Trophoblast cell (in vitro differentiated cells and primary cell): Measurements from ENCODE around the gene MRPL55.

Experiments used
- DNase-seq, 2 donors: peaks; one replicate each; pipeline ENCODE4 v3.0.0-alpha.2; 2016
- H2AFZ ChIP-seq: 2 replicates; pipeline ENCODE4 v1.6.1; 2013; ENCODE audit warnings: low read length, moderate library complexity, mild to moderate bottlenecking; ENCODE audit not compliant: insufficient read depth, poor library complexity
- H2AK5ac ChIP-seq: 2 replicates; pipeline ENCODE4 v1.6.1; 2013; ENCODE audit warnings: mild to moderate bottlenecking, low read length
- H2BK120ac ChIP-seq: 2 replicates; pipeline ENCODE4 v1.6.1; 2013; ENCODE audit warnings: low read length, mild to moderate bottlenecking, moderate library complexity; ENCODE audit not compliant: insufficient read depth, poor library complexity
- H2BK12ac ChIP-seq: 2 replicates; pipeline ENCODE4 v1.6.1; 2013; ENCODE audit warnings: mild to moderate bottlenecking, low read length, moderate library complexity
- H2BK5ac ChIP-seq: 2 replicates; pipeline ENCODE4 v1.6.1; 2013; ENCODE audit warnings: low read length, low read depth, moderate library complexity, mild to moderate bottlenecking; ENCODE audit not compliant: poor library complexity
- H3K14ac ChIP-seq: 2 replicates; pipeline ENCODE4 v1.6.1; 2013; ENCODE audit warnings: mild to moderate bottlenecking, low read length
- H3K18ac ChIP-seq: 2 replicates; pipeline ENCODE4 v1.6.1; 2013; ENCODE audit warnings: mild to moderate bottlenecking, low read length
- H3K23ac ChIP-seq: 2 replicates; pipeline ENCODE4 v1.6.1; 2013; ENCODE audit warnings: low read length
- H3K27ac ChIP-seq: 2 replicates; pipeline ENCODE4 v1.5.1; 2013; ENCODE audit warnings: low read depth, mild to moderate bottlenecking, inconsistent platforms, low read length, moderate library complexity
- H3K27me3 ChIP-seq: 2 replicates; pipeline ENCODE4 v1.6.1; 2013; ENCODE audit warnings: inconsistent platforms, mild to moderate bottlenecking, low read length, moderate library complexity; ENCODE audit not compliant: insufficient read depth
- H3K36me3 ChIP-seq, 2 experiments: 1 replicate in 1 of 2; 2 replicates in 1 of 2; pipeline ENCODE4 v1.6.1; 2013; ENCODE audit warnings: low read length in 2 of 2, mild to moderate bottlenecking in 2 of 2, moderate library complexity in 1 of 2; ENCODE audit not compliant: insufficient read depth in 2 of 2, control insufficient read depth in 1 of 2
- H3K4ac ChIP-seq: 2 replicates; pipeline ENCODE4 v1.6.1; 2013; ENCODE audit warnings: low read depth, mild to moderate bottlenecking, low read length, moderate library complexity
- H3K4me1 ChIP-seq, 2 experiments: 1 replicate in 1 of 2; 2 replicates in 1 of 2; pipeline ENCODE4 v1.6.1; 2013; ENCODE audit warnings: low read length in 2 of 2, mild to moderate bottlenecking in 2 of 2, moderate library complexity in 1 of 2; ENCODE audit not compliant: insufficient read depth in 2 of 2, control insufficient read depth in 1 of 2
- H3K4me2 ChIP-seq: 2 replicates; pipeline ENCODE4 v1.6.1; 2013; ENCODE audit warnings: inconsistent platforms, mild to moderate bottlenecking, low read length, moderate library complexity
- H3K4me3 ChIP-seq: 2 replicates; pipeline ENCODE4 v1.5.1; 2013; ENCODE audit warnings: mild to moderate bottlenecking, low read depth, low read length, inconsistent platforms
- H3K79me1 ChIP-seq: one replicate; pipeline ENCODE4 v1.6.1; 2013; ENCODE audit warnings: low read length
- H3K79me2 ChIP-seq: 2 replicates; pipeline ENCODE4 v1.6.1; 2013; ENCODE audit warnings: low read length, mild to moderate bottlenecking; ENCODE audit not compliant: control insufficient read depth, insufficient read depth, poor library complexity
- H3K9ac ChIP-seq: 2 replicates; pipeline ENCODE4 v1.6.1; 2013; ENCODE audit warnings: mild to moderate bottlenecking, low read length
- H3K9me3 ChIP-seq: 2 replicates; pipeline ENCODE4 v1.6.1; 2013; ENCODE audit warnings: low read depth, mild to moderate bottlenecking, control low read depth, inconsistent platforms, low read length; ENCODE audit not compliant: insufficient read depth
- H4K12ac ChIP-seq: 2 replicates; pipeline ENCODE4 v1.6.1; 2013; ENCODE audit warnings: low read depth, mild to moderate bottlenecking, low read length, moderate library complexity
- H4K8ac ChIP-seq: 2 replicates; pipeline ENCODE4 v1.6.1; 2013; ENCODE audit warnings: low read depth, mild to moderate bottlenecking, low read length, moderate library complexity
- H4K91ac ChIP-seq: one replicate; pipeline ENCODE4 v1.6.1; 2013; ENCODE audit warnings: low read depth, mild to moderate bottlenecking, low read length, moderate library complexity
- WGBS: extraction: QIAGEN DNeasy Blood & Tissue Kit; methylation state at CpG from one replicate; pipeline ENCODE4 v1.1.7; 2013; ENCODE audit warnings: missing lambda C conversion rate; ENCODE audit not compliant: insufficient read length, insufficient coverage; ENCODE audit errors: extremely low coverage; 5-methylcytosine and 5-hydroxymethylcytosine counted together

MRPL55 gene

GRCh38 chr1:228095938-228096337 lies 13.2 kb downstream of the MRPL55 start:
- no peak overlapping the region for H3K4me3 ChIP-seq
- H4K91ac ChIP-seq, result no peak overlapping the region
- no peak overlapping the region for H2BK12ac ChIP-seq
- peaks cover 7% of the 10 kb centered on the region for H3K9me3 ChIP-seq
- H2AFZ ChIP-seq, result no peak overlapping the region
- H3K23ac ChIP-seq, result no peak overlapping the region
- no peak overlapping the region for H2BK120ac ChIP-seq
- no peak overlapping the region for H3K9ac ChIP-seq
- H3K14ac ChIP-seq, result no peak overlapping the region
- no peak overlapping the region for H4K8ac ChIP-seq
- H2AK5ac ChIP-seq, result no peak overlapping the region
- no peak overlapping the region for H3K18ac ChIP-seq
- H3K79me1 ChIP-seq, result no peaks in the 10 kb centered on the region
- no peak overlapping the region for H4K12ac ChIP-seq
- peaks cover 46% of the 10 kb centered on the region for H3K79me2 ChIP-seq
- WGBS, result no CpG with 5 or more reads among the region's 8 CpGs
- no peak for DNase-seq
- H3K4me1 ChIP-seq, result peaks cover 13 to 15% of the 10 kb centered on the region in 2 experiments
- no peak overlapping the region for H3K27ac ChIP-seq
- H2BK5ac ChIP-seq, result no peak overlapping the region
- H3K36me3 ChIP-seq, result peaks cover 60 to 62% of the 10 kb centered on the region in 2 experiments
- no peak overlapping the region for H3K4me2 ChIP-seq
- peak overlapping the region; percentile 69 for H3K4ac ChIP-seq
- no peaks in the 10 kb centered on the region for H3K27me3 ChIP-seq

GRCh38 chr1:228095161-228095560 lies 13.9 kb downstream of the MRPL55 start:
- no peak for DNase-seq
- WGBS, result no CpG with 5 or more reads among the region's 4 CpGs
- no peak overlapping the region for H3K4me3 ChIP-seq

GRCh38 chr1:228094432-228095016 lies 14.6 kb downstream of the MRPL55 start:
- no CpG with 5 or more reads among the region's 13 CpGs for WGBS
- no peak overlapping the region for H2BK120ac ChIP-seq
- H2AK5ac ChIP-seq, result no peak overlapping the region

More at GRCh38 chr1:228095161-228095560, 13.9 kb downstream of the MRPL55 start:
- Histone ChIP-seq H2AK5ac (no peak overlapping the region), H3K79me2 (peaks cover 54% of the 10 kb centered on the region), H3K18ac (no peak overlapping the region), H2BK12ac (no peak overlapping the region), H4K12ac (no peak overlapping the region), H2AFZ (no peak overlapping the region), H3K4ac (peak overlapping the region; percentile 69), H3K9me3 (peaks cover 7% of the 10 kb centered on the region), H3K4me1 (peaks cover 15 to 17% of the 10 kb centered on the region in 2 experiments), H4K8ac (no peak overlapping the region), H2BK5ac (no peak overlapping the region), H3K9ac (no peak overlapping the region), H3K27me3 (no peaks in the 10 kb centered on the region), H3K14ac (no peak overlapping the region), H3K36me3 (peaks cover 56 to 63% of the 10 kb centered on the region in 2 experiments), H3K79me1 (no peaks in the 10 kb centered on the region), H3K4me2 (no peak overlapping the region), H3K27ac (no peak overlapping the region), H3K23ac (no peak overlapping the region), H4K91ac (no peak overlapping the region), H2BK120ac (no peak overlapping the region)

GRCh38 chr1:228093050-228093906 lies 15.8 kb downstream of the MRPL55 start:
- no peak overlapping the region for H3K14ac ChIP-seq
- peaks cover 7% of the 10 kb centered on the region for H3K9me3 ChIP-seq
- no CpG with 5 or more reads among the region's 20 CpGs for WGBS
- peaks cover 48 to 60% of the 10 kb centered on the region in 2 experiments for H3K36me3 ChIP-seq
- no peaks in the 10 kb centered on the region for H3K79me1 ChIP-seq
- peaks cover 71% of the 10 kb centered on the region for H3K79me2 ChIP-seq
- H2AFZ ChIP-seq, result no peak overlapping the region
- no peak overlapping the region for H4K12ac ChIP-seq
- no peak overlapping the region for H4K8ac ChIP-seq
- no peak overlapping the region for H2BK12ac ChIP-seq
- peak overlapping the region; percentile 96 for H3K4ac ChIP-seq
- H3K4me2 ChIP-seq, result no peak overlapping the region
- no peak overlapping the region for H2BK5ac ChIP-seq
- no peak overlapping the region for H3K27ac ChIP-seq
- H3K9ac ChIP-seq, result no peak overlapping the region
- H3K23ac ChIP-seq, result no peak overlapping the region
- H2AK5ac ChIP-seq, result no peak overlapping the region
- peaks cover 29 to 31% of the 10 kb centered on the region in 2 experiments for H3K4me1 ChIP-seq
- no peak overlapping the region for H4K91ac ChIP-seq
- no peak overlapping the region for H3K4me3 ChIP-seq
- H3K18ac ChIP-seq, result no peak overlapping the region
- H2BK120ac ChIP-seq, result no peak overlapping the region
- peak; percentile 52 to 66 for DNase-seq
- H3K27me3 ChIP-seq, result no peaks in the 10 kb centered on the region

More at GRCh38 chr1:228094432-228095016, 14.6 kb downstream of the MRPL55 start:
- H4K12ac ChIP-seq, result no peak overlapping the region
- H2BK12ac ChIP-seq, result no peak overlapping the region
- DNase-seq, result no peak
- H3K4me2 ChIP-seq, result no peak overlapping the region
- no peaks in the 10 kb centered on the region for H3K27me3 ChIP-seq
- no peak overlapping the region for H2AFZ ChIP-seq
- H3K27ac ChIP-seq, result no peak overlapping the region
- H3K79me1 ChIP-seq, result no peaks in the 10 kb centered on the region
- peaks cover 60% of the 10 kb centered on the region for H3K79me2 ChIP-seq
- no peak overlapping the region for H3K9ac ChIP-seq
- no peak overlapping the region for H4K8ac ChIP-seq
- no peak overlapping the region for H3K4me3 ChIP-seq
- H3K4me1 ChIP-seq, result peaks cover 21 to 22% of the 10 kb centered on the region in 2 experiments
- H3K18ac ChIP-seq, result no peak overlapping the region
- peaks cover 7% of the 10 kb centered on the region for H3K9me3 ChIP-seq
- peaks cover 54 to 62% of the 10 kb centered on the region in 2 experiments for H3K36me3 ChIP-seq
- H3K14ac ChIP-seq, result no peak overlapping the region
- H2BK5ac ChIP-seq, result no peak overlapping the region
- no peak overlapping the region for H4K91ac ChIP-seq
- H3K23ac ChIP-seq, result no peak overlapping the region
- peak overlapping the region; percentile 96 for H3K4ac ChIP-seq
